Measurements from ENCODE around the gene ZSCAN20.

GRCh38 chr1:33429332-33429731 lies 43.1 kb upstream of the ZSCAN20 start:
- TF ChIP-seq CTCF (conservative IDR thresholded peaks at IDR 0.05; ENCODE audit: low read length) (no peak), EZH2phosphoT487 (IDR thresholded peaks at IDR 0.05; ENCODE audit: borderline replicate concordance, low read depth, low read length) (no peak)

Measured in OCI-LY7 (cell line).